C4-2B (cell line): ENCODE measurements around the gene ADRB2.
"Not testable (repeated sequence)": the region's sequence is repeated elsewhere in the genome, so short reads cannot be mapped to it uniquely, and the experiment has no call there.

Experiments
- H3K27ac ChIP-seq: fragments of 450-650 bp; 2 replicates; pipeline ENCODE4 v1.5.1; 2017
- CTCF ChIP-seq: fragments of 450-650 bp; conservative IDR thresholded peaks from 2 replicates; pipeline ENCODE4 v1.5.1; 2017; ENCODE audit warnings: mild to moderate bottlenecking
- ZFX ChIP-seq: fragments of 450-650 bp; IDR thresholded peaks from 2 replicates; pipeline ENCODE4 v1.6.1; 2017

The ADRB2 gene

GRCh38 chr5:148794729-148795561, 31.5 kb upstream of the ADRB2 start:
- TF ChIP-seq CTCF (no peak), ZFX (no peak)

GRCh38 chr5:148796936-148797335, 29.5 kb upstream of the ADRB2 start:
- no peak for TF ChIP-seq ZFX
- no peak for TF ChIP-seq CTCF
- H3K27ac ChIP-seq = no peak overlapping the region

More at GRCh38 chr5:148794729-148795561, 31.5 kb upstream of the ADRB2 start:
- no peak overlapping the region for H3K27ac ChIP-seq

GRCh38 chr5:148798786-148799185, 27.6 kb upstream of the ADRB2 start:
- TF ChIP-seq CTCF (no peak), ZFX (no peak)
- no peak overlapping the region for H3K27ac ChIP-seq

DNA sequence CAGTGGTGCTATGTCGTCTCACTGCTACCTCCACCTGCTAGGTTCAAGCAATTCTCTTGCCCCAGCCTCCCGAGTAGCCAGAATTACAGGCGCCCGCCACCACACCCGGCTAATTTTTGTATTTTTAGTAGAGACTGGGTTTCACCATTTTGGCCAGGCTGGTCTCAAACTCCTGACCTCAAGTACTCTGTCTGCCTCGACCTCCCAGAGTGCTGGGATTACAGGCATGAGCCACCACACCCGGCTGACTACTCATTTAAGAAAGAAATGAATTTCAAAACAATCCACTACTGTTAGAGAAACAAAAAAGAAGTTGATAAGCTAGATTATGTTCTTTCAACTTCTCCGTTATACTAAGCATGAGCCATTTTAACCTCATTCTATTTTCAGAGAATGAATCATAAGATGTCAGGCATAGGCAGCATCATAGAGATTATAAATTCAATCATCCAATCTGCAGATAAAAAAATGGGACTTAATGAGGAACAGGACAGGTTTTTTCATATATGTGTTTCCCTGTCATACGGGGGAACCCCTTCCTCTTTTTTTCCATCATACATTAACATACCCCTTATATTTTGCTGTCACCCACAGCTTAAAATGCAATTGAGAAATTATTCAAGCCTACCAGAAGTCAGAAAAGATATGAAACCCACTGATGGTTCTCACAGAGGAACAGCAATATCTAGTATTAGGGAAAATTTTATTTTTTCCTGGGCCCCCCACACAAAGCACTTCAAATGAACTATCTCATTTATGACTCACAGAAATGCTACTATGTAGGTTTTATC, 26.5 kb upstream of the ADRB2 start:
- H3K27ac ChIP-seq = no peak overlapping the region
- TF ChIP-seq CTCF (no peak), ZFX (no peak)

- TF ChIP-seq CTCF = no peak
- TF ChIP-seq ZFX = no peak
- no peak overlapping the region for H3K27ac ChIP-seq
Observed at GRCh38 chr5:148801682-148802276, 24.6 kb upstream of the ADRB2 start.

DNA sequence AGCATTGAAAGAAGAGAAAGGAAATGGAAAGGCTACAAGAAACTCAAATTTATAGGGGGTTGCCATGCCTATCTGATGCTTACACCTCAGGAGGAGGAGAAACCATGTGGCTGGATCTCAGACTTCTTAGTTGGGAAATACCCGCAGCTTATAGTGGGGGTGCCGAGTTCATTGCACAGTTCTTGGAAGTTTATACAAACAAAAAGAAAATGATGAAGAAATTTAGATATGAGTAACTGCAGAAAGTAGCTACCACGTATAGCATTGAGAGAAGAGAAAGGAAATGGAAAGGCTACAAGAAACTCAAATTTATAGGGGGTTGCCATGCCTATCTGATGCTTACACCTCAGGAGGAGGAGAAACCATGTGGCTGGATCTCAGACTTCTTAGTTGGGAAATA, 23.0 kb upstream of the ADRB2 start:
- H3K27ac ChIP-seq = not testable (repeated sequence)

GRCh38 chr5:148804393-148804792, 22.0 kb upstream of the ADRB2 start:
- TF ChIP-seq CTCF = no peak
- no peak for TF ChIP-seq ZFX
- H3K27ac ChIP-seq = no peak overlapping the region
